ENCODE results near the gene PALLD.
"Not testable (repeated sequence)": the region's sequence is repeated elsewhere in the genome, so short reads cannot be mapped to it uniquely, and the experiment has no call there.

The PALLD gene

GRCh38 chr4:168498251-168498650 is 1.4 kb downstream of the PALLD start:
- DNase-seq: no peak

DNA sequence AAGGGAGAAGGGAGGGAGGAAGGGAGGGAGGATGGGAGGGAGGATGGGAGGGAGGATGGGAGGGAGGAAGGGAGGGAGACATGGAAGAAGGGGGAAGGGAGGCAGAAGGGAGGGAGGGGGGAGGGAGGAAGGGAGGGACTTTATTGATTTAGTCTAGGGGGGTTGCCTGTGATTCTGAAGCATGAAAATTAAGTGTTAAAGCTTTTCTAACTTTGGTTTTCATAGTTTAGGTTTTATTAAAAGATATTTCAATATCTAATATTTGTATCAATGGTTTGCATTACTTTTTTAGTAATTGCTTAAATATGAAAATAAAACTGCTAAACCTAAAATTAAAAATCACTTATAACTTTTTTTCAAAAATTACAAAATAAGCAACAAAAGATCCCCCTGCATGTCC is 2.4 kb downstream of the PALLD start:
- no peak for DNase-seq

DNA sequence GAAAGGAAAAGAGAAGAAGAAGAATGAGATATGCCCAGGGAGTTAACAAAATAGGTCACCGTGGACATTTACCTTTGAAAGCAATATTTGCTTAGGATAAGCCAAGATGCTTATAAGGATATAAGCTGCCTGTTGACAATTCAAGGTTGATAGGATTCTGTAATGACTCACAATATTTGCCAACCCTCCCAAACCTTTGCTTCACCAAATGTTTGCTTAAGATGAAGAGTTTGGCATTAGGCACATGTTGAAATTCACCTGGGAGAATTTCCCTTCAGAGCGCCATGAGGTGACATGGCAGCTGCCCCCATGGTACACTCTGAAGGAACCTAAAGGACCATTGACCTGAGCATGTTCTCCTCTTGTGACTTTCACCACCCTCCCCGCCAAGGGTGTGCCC is 4.6 kb downstream of the PALLD start:
- no peak for DNase-seq

- no peak for DNase-seq
Observed at GRCh38 chr4:168502861-168503260, 6.0 kb downstream of the PALLD start.

- DNase-seq: no peak
Observed at GRCh38 chr4:168503652-168504362, 7.0 kb downstream of the PALLD start.

DNA sequence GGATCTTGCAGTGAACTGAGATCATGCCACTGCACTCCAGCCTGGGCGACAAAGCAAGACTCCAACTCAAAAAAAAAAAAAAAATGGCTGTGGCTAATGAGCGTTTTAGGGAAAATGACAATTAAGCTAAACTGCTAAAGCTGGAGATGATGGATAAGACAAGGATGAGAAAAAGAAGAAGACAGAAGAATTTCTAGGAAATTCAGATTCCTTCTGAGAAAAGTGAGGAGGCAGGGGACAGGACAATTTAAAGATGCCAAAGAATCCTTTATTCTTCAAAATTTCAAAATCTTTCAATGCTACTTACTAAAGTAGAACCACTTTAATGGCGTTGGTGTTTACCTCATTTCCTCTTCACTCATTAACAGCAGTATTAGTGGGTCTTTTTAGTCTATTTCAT is 7.7 kb downstream of the PALLD start:
- DNase-seq: no peak

DNA sequence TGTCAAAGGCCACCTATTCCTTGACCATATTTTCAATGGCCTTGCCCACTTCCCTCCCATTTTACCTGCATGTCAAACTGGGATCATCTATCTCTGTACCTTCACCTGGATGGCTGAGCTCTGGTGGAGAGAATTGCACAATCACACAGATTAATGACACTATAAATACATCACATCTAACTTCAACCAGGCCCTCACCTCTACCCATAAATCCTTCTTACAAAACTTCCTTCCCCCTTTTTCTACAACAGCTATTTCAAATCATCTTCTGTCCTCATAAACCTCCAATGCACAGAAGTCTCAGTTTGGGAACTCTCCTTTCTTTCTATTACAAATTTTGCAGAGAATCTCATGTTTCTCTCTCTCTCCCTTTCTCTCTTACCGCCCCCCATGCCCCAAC is 9.2 kb downstream of the PALLD start:
- no peak for DNase-seq

GRCh38 chr4:168507178-168507815 is 10.4 kb downstream of the PALLD start:
- DNase-seq: no peak

DNA sequence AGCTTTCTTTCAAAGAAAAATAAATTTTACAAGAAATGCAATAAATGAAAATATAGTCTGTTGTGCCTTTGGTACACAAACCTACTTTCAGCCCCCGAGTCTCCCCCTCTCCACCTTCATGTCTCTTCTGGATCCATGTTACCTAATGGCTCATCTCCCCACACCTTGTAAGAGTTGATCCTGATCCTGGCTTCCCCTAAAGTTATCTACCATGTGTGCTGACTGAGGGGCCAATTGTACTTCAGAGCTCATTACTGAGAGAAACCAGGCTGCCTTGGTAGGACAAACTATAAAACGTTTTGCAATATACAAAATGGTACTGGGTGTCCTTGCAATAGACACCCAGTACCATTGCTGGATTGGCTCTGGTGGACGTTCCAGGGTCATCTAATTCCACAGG is 11.8 kb downstream of the PALLD start:
- DNase-seq: no peak

DNA sequence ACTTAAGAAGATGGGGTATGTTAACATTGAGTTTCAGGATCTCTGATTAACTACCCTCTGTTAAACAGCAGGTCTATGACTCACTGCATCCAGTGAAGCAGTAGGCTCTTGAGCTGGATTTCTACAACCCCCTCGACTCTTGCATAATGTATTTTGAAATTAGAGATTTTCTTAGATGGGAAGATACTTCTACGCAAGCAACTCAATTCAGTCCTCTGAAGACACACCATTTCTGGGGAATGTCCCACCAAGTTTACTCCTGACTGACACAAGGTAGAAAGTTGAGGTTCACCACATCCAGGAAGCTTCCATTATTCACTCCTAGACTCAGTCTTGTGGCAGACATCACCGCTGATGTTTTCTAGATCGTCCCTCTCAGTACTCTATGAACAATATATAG is 12.9 kb downstream of the PALLD start:
- no peak for DNase-seq

DNA sequence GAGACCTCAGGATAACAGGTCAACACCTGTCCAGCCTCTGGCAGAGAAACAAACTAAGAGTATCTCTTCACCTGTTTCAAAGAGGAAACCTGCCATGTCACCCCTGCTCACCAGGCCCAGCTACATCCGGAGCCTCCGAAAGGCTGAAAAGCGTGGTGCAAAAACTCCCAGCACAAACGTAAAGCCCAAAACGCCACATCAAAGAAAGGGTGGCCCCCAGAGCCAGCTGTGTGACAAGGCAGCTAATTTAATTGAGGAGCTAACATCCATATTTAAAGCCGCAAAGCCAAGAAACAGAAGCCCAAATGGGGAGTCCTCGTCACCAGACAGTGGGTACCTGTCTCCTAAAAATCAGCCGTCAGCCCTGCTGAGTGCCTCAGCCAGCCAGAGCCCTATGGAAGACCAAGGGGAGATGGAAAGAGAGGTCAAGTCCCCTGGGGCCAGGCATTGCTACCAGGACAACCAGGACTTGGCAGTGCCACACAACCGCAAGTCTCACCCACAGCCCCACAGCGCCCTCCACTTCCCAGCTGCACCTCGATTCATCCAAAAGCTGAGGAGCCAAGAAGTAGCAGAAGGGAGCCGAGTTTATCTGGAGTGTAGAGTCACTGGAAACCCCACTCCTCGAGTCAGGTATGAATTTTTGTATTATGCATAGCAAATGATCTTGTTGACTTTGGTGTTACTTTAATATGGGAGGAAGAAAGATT is 15.1 kb downstream of the PALLD start:
- no peak for DNase-seq

DNA sequence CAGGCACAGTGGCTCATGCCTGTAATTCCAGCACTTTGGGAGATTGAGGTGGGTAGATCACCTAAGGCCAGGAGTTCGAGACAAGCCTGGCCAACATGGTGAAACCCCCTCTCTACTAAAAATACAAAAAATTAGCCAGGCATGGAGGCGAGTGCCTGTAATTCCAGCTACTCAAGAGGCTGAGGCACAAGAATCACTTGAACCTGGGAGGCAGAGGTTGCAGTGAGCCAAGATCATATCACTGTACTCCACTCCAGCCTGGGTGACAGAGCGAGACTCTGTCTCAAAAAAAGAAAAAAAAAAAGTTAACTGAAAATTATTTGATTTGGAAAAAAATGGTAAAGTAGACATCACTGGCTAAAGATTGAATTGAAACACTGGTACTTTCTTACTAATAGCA is 17.0 kb downstream of the PALLD start:
- not testable (repeated sequence) for DNase-seq

GRCh38 chr4:168514249-168514852 is 17.5 kb downstream of the PALLD start:
- peak; percentile 50 for DNase-seq

DNA sequence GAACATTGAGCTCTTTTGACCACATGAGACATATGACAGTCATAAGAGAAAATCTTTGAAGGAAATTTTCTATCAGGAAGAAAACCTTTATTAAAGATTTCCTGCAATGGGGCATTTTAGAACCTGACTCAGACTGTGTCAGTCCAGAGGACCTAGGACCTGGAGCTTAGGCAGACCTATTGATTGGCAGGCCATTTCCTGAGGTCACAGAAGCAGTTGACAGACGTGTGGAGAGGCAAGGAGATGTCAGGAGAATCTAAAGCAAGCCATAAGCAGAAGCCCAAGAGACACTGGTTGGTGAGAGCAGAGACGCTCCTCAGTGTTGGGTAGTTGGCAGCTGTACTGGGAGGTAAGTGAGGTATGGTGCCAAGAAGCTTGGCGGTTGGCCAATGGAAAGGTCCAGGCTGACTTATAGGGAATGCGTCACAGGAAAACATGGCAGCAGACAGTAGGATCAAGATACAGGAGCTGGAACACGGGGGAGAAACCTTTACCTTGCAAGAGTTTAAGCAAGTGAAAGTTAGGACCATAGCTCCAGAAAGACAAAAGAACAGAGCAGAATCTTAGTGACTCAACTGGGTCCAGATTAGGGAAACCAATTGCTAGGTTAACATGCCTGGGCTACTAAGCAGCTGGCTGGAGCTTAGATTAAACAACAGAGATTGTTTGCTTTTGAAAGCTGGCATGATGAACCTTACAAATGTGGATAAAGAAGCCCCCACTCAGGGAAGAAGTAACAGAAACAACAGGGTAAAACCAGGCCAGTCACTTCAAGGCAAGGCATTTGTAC is 18.6 kb downstream of the PALLD start:
- no peak for DNase-seq

DNA sequence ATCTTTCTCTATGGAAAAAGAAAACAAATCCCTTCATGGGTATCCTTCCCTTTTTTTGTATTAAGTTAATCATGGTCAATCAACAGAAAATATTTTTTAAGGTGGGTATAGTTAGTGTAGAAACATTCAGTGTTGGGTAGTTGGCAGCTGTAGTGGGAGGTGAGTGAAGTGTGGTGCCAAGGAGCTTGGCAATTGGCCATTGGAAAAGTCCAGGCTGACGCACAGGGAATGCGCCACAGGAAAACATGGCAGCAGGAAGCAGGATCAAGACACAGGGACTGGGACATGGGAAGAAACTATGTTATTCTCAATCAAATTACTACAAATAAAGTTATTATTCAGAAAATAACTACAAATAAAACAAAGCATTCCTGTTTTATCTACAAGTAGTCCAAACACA is 20.0 kb downstream of the PALLD start:
- no peak for DNase-seq

- DNase-seq: no peak
Observed at GRCh38 chr4:168519576-168519975, 22.7 kb downstream of the PALLD start.

DNA sequence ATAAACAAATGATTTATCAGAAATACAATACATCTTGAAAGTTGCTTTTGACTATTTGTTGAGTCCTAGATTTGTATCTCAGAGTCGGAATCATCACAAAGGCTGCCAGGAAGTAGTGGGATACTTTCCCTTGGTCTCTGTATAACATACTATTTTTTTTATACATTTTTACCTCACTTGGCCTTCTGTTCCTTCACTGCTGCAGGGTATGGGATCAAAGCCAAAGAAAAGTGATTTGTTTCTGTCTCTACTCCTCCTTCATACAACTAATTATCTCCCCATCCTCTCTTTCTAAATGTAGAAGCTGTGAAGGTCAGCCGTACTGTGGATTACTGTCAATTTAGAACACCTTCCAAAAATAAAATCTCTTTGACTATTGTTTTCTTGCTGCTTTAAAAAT is 24.9 kb downstream of the PALLD start:
- DNase-seq: no peak

DNA sequence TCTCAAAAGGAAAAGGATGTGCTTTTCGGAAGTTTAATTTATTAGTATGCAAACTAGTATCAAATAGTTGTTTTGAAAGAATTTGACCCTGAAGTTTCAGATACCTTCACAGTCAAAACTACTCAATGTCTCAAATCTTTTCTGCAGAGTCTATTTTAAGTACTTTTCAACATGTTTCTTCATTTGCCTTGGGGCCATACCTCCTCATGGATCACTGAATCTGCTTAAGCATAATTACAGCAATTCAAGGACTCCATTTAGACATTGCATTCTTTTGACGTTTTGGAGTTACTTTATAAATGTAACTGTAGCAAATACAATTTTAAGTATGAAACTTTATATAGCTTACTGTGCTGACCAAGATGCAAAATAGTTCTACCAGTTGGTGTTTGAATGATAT is 25.5 kb downstream of the PALLD start:
- peak; percentile 23 for DNase-seq

- no peak for DNase-seq
Observed at GRCh38 chr4:168522829-168523489, 26.1 kb downstream of the PALLD start.

DNA sequence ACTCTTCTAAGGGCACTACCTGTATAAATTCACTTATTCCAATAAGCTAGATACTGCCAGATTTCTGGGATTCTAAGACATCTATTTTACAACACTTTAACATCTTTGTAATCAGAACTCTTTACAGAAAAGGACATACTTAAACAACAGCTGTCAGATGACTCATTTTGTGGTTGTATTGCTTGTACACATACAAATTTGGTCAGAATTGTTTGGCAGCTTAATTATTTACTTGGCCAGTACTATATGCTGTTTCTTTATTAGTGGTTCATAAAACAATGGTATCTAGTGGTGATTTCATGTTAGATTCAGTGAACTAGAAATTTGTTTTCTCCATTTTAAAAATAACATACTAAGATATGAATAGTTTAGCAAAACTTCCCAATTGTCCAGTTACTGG is 27.2 kb downstream of the PALLD start:
- peak; percentile 72 for DNase-seq

DNA sequence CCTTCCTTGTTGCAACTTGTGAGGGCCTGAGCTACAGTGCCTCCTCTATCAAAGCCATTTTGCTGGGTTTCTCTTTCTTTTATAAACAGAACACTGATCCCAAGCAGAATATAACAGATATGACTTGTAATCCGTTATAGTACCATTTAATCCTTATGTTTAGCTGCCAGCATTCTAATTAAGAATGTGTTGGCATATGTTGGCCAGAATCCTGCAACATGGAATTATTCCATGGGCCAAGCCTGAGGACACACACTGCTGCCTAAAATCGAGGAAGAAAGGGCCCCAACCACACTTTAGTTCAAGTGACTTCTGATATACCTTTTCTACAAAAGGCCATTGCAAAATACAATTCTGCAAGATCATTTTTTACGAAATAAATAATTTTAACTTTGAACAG is 28.0 kb downstream of the PALLD start:
- DNase-seq: no peak

- DNase-seq: peak; percentile 46
Observed at GRCh38 chr4:168527560-168527959, 30.7 kb downstream of the PALLD start.

All from EL (cell line).